GM18505 (cell line): ENCODE measurements around the gene STXBP2.

ENCODE experiments used
- ATAC-seq: cut with Tn5 transposase; IDR thresholded peaks from one replicate; pipeline ENCODE4 v1.9.1; 2021; ENCODE audit not compliant: unreplicated experiment
- POLR2A ChIP-seq: IDR thresholded peaks from 4 replicates; pipeline ENCODE4 v1.6.1; 2011; ENCODE audit warnings: borderline replicate concordance; ENCODE audit not compliant: insufficient read depth, insufficient read length; ENCODE audit errors: extremely low read depth

Gene STXBP2

DNA sequence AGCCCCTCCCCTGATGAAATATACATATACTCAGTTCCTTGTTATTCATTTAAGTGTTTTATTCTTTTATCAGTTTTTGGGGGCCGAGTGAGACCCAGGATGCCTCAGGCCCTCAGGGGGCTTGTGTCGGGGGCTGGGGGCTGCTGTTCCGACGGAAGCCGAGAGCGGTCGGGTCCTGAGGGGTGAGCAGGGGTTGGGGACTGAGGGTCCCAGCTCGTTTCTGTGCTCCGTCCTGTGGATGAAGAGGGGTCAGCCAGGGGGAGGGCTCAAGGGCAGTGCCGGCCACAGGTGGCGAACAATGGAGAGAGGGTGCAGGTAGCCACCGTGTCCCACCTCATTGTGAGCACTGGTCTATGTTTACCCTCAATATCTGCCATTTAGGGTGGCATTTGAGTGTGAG is 5.3 kb upstream of the STXBP2 start:
- TF ChIP-seq POLR2A = no peak
- ATAC-seq = no peak

DNA sequence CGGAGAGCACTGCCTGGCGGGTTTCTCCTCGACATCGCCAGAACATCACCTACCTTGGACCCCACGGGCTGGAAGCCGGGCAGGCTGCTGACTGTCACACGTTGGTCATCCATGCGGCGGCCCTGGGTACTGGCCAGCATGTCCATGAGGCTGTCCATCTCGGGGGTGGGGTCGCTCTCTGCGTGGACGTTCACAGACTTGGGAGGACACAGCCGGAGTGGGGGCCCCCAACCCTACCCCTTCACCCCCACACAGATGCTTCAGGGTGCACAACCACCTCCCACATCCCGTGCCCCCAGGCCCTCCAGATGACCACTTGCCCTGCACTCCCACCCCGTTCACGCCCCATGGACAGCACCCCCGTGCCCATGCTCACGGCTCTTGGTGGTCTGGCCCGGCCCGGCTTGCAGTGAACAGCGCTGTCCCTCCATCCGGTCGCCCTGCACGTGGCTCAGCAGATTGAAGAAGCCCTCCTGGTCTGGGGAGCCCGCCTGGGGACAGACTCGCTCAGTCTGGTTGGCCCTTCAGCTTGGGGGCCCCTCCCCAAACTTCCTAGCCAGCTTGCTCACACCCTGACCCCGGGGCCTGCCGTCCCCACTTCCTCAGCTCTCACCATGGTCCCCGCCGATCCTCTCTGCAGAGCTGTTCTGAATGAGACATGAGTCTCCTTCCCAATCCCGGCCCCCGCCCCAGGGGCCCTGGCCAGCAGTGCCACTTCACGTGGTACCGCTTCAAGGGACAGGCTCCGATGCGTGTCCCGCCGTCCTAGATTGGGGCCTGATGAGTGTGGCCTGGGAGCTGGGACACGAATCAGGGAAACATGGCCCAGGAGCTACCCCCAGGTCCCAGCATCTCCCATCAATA is 4.3 kb upstream of the STXBP2 start:
- TF ChIP-seq POLR2A = no peak
- ATAC-seq = no peak

DNA sequence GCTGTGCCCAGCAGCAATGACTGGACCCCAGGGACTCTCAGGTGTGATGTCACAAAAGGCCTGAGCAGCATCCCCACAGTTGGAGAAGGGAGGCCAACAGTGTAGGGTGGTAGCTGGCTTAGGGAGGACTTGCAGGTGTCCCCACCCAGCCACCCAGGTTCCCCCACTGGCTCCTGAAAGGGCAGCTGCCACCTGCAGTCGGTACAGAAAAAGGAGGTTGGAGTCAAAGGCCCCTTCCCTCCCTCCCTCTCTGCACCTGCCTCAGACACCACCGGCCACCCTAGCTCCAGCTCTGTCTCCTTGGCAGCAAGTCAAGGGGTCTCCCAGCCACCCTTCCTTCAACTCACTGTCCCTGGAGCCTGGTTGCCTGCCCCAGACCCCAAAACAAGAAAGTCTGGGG is 3.2 kb upstream of the STXBP2 start, which contains the start of gene PCP2:
TSS of gene PCP2 (minus strand) at position 22 of the 400 bp plus-strand sequence. CDS start 262 bp downstream, outside the sequence.
- no peak for ATAC-seq

DNA sequence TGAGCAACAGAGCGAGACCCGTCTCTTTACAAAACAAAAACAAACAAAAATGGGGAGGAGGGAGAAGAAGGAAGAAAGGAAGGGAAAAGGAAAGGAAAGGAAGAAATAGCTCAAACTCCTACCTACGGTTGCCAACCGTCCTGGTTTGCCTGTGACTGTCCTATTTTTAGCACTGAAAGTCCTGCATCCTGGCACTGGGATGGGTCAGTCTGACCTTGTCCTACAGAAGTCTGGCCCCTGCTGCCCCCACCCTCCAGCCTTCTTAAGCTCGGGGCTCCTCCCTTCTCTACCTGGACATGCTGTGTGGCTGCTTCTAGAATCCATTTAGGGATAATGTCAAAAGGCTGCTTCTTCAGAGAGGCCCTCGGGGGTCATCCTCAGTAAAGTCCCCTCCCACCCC is 1.2 kb upstream of the STXBP2 start:
- ATAC-seq = no peak
- TF ChIP-seq POLR2A = no peak

More for the DNA sequence above, 3.2 kb upstream of the STXBP2 start, which contains the start of gene PCP2:
- TF ChIP-seq POLR2A = no peak

DNA sequence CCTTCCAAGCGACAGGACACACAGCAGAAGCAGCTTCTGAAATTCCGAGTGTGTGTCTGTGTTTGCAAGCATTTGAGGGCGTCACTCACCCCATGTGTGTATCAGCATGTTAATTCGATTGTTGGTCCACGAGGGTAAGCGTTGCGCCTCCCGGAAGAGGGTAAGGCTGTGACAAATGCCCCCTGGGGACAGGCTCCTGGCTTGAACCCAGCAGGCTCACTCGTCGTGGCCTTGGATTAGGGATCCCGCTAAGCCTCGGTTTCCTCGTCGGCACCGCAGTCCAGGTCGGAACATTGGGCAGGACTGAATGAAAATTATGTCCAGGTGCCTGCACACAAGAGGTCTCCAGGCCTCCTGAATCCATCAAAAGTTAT is 606 bp upstream of the STXBP2 start:
- ATAC-seq = no peak
- TF ChIP-seq POLR2A = no peak

DNA sequence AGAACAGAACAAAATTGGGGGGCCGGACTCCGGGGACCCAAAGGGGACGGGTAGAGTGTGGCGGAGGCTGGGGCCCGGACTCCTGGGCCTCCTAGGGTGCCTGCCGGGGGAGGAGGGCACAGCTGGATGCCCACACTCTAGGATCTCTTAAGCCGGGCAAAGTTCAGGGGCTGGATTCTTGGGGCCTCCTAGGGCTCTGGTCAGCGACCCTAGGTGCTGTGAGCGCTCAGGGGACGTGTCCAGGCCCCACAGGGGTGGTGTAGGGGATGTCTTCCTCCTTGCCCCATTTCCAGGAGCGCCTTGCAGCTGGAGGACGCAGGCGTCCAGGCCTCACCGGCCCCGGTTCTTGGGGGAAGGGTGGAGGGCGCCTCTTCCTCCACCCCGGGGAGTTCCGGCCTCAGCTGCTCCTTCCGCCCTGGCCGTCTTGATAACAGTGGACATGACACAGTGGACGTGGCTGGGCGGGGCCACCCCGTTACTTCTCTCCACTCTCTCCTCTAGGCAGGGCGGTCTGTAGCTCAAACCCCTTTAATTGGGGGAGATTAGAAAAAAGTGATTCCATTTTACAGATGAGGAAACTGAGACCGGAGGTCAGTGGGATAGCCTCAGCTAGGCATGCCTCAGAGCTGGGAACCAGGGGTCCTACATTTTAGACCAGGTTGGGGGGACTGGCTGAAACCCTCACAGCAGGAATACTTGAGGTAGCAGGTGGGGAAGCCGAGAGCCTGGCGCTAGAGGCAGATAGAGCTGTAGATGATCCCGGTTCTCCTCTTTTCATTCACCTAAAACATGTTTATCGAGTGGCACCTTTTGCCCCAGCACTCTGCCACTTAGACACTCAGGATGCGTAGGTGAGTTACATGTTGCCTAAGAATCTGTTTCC is 705 bp downstream of the STXBP2 start:
- ATAC-seq = peak; percentile 14
- no peak for TF ChIP-seq POLR2A

DNA sequence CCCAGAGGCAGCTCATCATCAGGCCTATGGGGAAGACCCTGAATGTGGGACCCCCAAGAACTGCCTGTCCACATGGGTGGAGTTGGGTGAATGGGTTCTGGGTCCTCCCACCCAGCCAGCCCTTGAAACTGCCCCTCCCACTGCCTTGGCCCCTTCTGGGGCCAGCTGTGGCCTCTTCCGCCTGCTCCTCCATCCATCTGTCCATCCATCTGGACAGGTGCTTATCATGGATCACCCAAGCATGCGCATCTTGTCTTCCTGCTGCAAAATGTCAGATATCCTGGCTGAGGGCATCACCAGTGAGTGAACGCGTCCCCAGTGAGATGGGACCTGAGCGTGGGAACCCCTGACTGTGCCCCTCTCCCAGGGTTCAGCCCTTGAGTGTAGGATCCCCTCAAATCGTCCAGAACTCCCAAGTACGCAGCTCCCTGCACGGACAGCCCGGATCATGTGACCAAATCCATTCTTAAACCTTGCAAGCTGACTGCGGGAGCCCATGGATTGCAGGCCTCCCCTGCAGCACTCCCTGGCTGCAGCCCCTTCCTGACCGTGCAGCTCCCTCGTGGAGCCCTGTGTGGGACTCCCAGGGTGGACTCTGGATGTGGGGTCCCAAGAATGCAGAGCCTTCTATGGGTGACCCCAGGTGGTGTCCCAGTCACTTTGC is 2.0 kb downstream of the STXBP2 start:
- ATAC-seq = no peak

DNA sequence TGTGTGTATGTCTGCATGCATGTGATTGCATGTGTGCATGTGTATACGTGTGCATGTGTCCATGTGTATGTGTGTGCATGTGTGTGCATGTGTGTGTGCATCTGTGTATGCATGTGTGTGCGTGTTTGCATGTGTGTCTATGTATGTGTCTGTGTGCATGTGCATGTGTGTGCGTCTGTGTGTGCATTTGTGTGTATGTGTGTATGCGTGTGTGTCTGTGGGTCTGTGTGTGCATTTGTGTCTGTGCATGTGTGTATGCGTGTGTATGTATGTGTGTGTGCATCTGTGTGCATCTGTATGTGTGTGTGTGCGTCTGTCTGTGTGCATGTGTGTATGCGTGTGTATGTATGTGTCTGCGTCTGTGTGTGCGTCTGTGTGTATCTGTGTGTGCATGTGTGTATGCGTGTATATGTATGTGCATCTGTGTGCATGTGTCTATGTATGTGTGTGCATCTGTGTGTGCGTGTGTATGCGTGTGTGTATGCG is 3.0 kb downstream of the STXBP2 start:
- no peak for TF ChIP-seq POLR2A

More for the DNA sequence above, 2.0 kb downstream of the STXBP2 start:
- no peak for TF ChIP-seq POLR2A

DNA sequence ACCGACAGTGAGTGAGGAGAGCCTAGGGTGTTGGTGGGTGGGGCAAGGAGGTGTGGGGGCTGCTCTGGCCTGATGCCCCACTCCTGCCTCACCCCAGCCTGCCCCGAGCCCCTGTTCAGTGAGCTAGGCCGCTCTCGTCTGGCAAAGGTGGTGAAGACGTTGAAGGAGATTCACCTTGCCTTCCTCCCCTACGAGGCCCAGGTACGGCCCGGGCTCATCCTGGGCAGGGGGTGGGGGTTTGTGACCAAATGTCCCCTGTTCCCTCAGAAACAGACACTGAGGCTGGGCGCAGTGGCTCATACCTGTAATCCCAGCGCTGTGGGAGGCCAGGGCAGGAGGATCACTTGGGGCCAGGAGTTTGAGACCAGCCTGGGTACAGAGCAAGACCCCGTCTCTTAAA is 3.9 kb downstream of the STXBP2 start:
- no peak for ATAC-seq

More for the DNA sequence above, 3.0 kb downstream of the STXBP2 start:
- ATAC-seq = no peak

DNA sequence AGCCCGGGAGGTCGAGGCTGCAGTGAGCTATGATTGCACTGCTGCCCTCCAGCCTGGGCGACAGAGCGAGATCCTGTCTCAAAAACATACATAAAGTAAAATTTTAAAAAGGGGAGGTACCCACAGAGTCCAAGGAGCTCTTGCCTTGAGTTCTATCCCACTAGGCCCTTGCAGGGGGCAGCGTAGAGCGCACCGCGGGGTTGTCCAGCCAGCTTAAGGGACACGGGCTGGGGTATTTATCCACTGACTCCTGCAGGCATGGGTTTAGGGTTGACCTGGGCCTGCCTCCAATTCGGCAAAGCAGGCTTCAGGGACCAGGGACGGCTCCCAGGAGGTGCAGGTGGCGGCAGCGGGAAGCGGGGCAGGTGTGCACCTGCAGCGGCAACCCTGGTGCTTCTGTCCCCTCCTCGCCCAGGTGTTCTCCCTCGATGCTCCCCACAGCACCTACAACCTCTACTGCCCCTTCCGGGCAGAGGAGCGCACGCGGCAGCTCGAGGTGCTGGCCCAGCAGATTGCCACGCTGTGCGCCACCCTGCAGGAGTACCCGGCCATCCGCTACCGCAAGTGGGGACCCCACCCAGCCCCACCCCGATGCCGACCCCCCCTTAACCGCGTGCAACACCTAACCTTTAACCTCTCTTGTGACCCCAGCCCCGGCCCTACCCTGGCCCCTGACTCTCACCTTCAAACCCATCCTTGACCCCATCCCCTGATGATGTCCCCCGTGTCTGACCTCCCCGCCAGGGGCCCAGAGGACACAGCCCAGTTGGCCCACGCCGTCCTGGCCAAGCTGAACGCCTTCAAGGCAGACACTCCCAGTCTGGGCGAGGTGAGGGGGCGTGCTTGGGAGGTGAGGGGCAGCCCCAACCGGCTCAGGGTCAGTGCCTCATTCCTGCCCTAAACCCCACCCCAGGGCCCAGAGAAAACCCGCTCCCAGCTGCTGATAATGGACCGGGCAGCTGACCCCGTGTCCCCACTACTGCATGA is 4.7 kb downstream of the STXBP2 start:
- ATAC-seq = no peak
- no peak for TF ChIP-seq POLR2A

More for the DNA sequence above, 3.9 kb downstream of the STXBP2 start:
- TF ChIP-seq POLR2A = no peak

DNA sequence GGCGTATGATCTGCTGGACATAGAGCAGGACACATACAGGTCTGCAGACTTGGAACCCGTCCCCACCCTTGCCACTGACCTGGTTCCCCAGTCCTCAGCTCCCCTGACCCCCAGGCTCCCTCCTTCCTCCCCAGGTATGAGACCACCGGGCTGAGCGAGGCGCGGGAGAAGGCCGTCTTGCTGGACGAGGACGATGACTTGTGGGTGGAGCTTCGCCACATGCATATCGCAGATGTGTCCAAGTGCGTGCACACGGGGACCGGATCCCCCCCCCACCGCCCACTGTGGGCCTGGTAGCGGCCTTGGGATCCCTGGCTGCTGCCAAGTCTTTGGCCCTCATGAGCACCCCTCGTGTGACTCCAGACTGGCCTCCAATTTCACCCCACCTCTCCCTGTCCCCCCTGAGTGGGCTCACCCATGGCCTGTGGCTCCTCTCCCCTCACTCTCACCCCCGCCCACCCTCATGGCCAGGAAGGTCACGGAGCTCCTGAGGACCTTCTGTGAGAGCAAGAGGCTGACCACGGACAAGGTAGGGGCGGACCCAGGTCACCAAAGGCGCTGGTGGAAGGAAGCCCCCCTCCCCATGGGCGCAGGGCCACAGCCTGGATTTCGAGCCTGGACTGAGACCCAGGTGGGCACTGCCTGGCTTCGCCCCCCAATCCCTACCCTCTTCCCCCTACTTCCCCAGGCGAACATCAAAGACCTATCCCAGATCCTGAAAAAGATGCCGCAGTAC is 5.6 kb downstream of the STXBP2 start:
- no peak for TF ChIP-seq POLR2A
- no peak for ATAC-seq
